K562 (cell line): ENCODE results near the gene THSD8. TPM values are rescaled to one million over a fixed set of nuclear protein-coding genes. Genes with fewer than 3 reads are reported as not detected.

Experiments used
- DLX4 ChIP-seq: fragments of 250-450 bp; sonication (Bioruptor Pico); IDR thresholded peaks from 2 replicates; pipeline ENCODE4 v1.6.1; 2021; ENCODE audit warnings: mild to moderate bottlenecking
- ETV5 ChIP-seq: sonication (generic); formaldehyde crosslinking; IDR thresholded peaks from 2 replicates; pipeline ENCODE4 v1.4.0; 2020; ENCODE audit warnings: low read depth, mild to moderate bottlenecking, missing genetic modification reagents
- HBP1 ChIP-seq: fragments of 450-650 bp; formaldehyde crosslinking; IDR thresholded peaks from 2 replicates; pipeline ENCODE4 v1.4.0; 2022; ENCODE audit warnings: missing genetic modification characterization
- KLF13 ChIP-seq: fragments of 450-650 bp; IDR thresholded peaks from 2 replicates; pipeline ENCODE4 v1.6.1; 2016; ENCODE audit warnings: missing genetic modification characterization, low read depth, mild to moderate bottlenecking, missing compliant biosample characterization, moderate library complexity, borderline replicate concordance
- MTA1 ChIP-seq: fragments of 450-650 bp; IDR thresholded peaks from 2 replicates; pipeline ENCODE4 v1.6.1; 2017; ENCODE audit warnings: borderline replicate concordance
- MYNN ChIP-seq, 2 experiments: sonication (generic); formaldehyde crosslinking in 1 of 2; IDR thresholded peaks; 2 replicates each; pipeline versions ENCODE4 v1.5.0 to v1.6.1; 2016 to 2020; ENCODE audit warnings: antibody characterized with exemption in 1 of 2, missing genetic modification reagents in 1 of 2
- POLR2G ChIP-seq: fragments of 200-400 bp; formaldehyde crosslinking; IDR thresholded peaks from 2 replicates; pipeline ENCODE4 v1.6.1; 2017; ENCODE audit warnings: low read depth, mild to moderate bottlenecking, antibody characterized with exemption, low read length, moderate library complexity
- TEAD4 ChIP-seq, 2 experiments: sonication (generic) in 1 of 2; formaldehyde crosslinking in 1 of 2; IDR thresholded peaks; 2 replicates each; pipeline versions ENCODE4 v1.6.1 to v1.8.0; 2012 to 2022; ENCODE audit warnings: borderline replicate concordance in 1 of 2, inconsistent platforms in 1 of 2, low read length in 1 of 2, mild to moderate bottlenecking in 1 of 2, missing genetic modification reagents in 1 of 2
- THAP7 ChIP-seq: fragments of 250-450 bp; sonication (Bioruptor Pico); IDR thresholded peaks from 2 replicates; pipeline ENCODE4 v1.5.0; 2021
- THRB ChIP-seq: fragments of 450-650 bp; formaldehyde crosslinking; conservative IDR thresholded peaks from 2 replicates; pipeline ENCODE4 v1.4.0; 2022; ENCODE audit warnings: mild to moderate bottlenecking, missing genetic modification characterization
- YY1 ChIP-seq, 3 experiments: IDR thresholded peaks; 2 replicates each; pipeline ENCODE4 v1.6.1; 2011; ENCODE audit warnings: low read length in 2 of 3, mild to moderate bottlenecking in 2 of 3, moderate library complexity in 2 of 3, borderline replicate concordance in 1 of 3, control low read depth in 1 of 3, low read depth in 1 of 3; ENCODE audit not compliant: insufficient read depth in 3 of 3, insufficient replicate concordance in 2 of 3, control insufficient read depth in 1 of 3, insufficient read length in 1 of 3; ENCODE audit errors: extremely low read depth in 1 of 3
- ZBTB17 ChIP-seq: fragments of 450-650 bp; formaldehyde crosslinking; IDR thresholded peaks from 2 replicates; pipeline ENCODE4 v1.4.0; 2020; ENCODE audit warnings: mild to moderate bottlenecking
- ZBTB9 ChIP-seq: fragments of 450-650 bp; formaldehyde crosslinking; IDR thresholded peaks from 2 replicates; pipeline ENCODE4 v1.4.0; 2020; ENCODE audit warnings: mild to moderate bottlenecking, moderate library complexity
- ZNF282 ChIP-seq: sonication (generic); formaldehyde crosslinking; IDR thresholded peaks from 2 replicates; pipeline ENCODE4 v1.8.1; 2023; ENCODE audit warnings: missing genetic modification reagents
- ZNF584 ChIP-seq: fragments of 200-800 bp; sonication (Bioruptor generic); IDR thresholded peaks from 2 replicates; pipeline ENCODE4 v1.6.1; 2016; ENCODE audit warnings: low read depth, mild to moderate bottlenecking, missing genetic modification characterization, missing compliant biosample characterization
- polyA plus RNA-seq, 8 experiments: library from polyadenylated mRNA; depleted of rRNA in 4 of 8; stranded (reverse) in 5 of 8; unstranded in 3 of 8; fragments of >200 nt; fragmentation: Nextera tagmentation in 2 of 8; fragmentation: Illumina TruSeq in 1 of 8; extraction: Ambion mirVana in 2 of 8; extraction: Trizol in 1 of 8; gene quantifications; 2 replicates each; pipeline versions ENCODE4 v1.2.1 to v1.2.3, GENCODE V29; 2011 to 2014; ENCODE audit warnings: inconsistent platforms in 1 of 8, missing spikeins in 1 of 8
- total RNA-seq, 7 experiments: library from RNA; depleted of rRNA in 6 of 7; stranded (reverse); fragments of >200 nt in 6 of 7; fragmentation: Illumina TruSeq in 2 of 7; extraction: Trizol in 2 of 7; gene quantifications; 2 replicates each; pipeline versions ENCODE4 v1.2.1 to v1.2.3, GENCODE V29; 2011 to 2021; ENCODE audit warnings: low replicate concordance in 1 of 7

The THSD8 gene
- total and polyA plus RNA-seq, 9 of the 15 experiments (the other 6 are each of a cell fraction or from before 2014, with no cell fraction given) = 8.4 to 42.4 (median 19.9) TPM; not detected in 2

GRCh38 chr19:12772323-12772722 is 29.5 kb upstream of the THSD8 start (continued):
- no peak for TF ChIP-seq THRB
- TF ChIP-seq POLR2G = no peak
- no peak for TF ChIP-seq TEAD4 (IDR thresholded peaks at IDR 0.05; ENCODE audit: low read length)
- TF ChIP-seq TEAD4 (CRISPR knock-in tag; IDR thresholded peaks at IDR 0.05; ENCODE audit: borderline replicate concordance) = no peak
- TF ChIP-seq ETV5 = no peak
- TF ChIP-seq HBP1 (CRISPR knock-in tag) = no peak
- TF ChIP-seq KLF13 = no peak
- no peak for TF ChIP-seq YY1 (IDR thresholded peaks at IDR 0.05; ENCODE audit: borderline replicate concordance in 1 of 3, control insufficient read depth in 1 of 3, extremely low read depth in 1 of 3, insufficient read depth in 3 of 3, insufficient read length in 1 of 3, insufficient replicate concordance in 2 of 3, low read depth in 1 of 3, low read length in 2 of 3)
- TF ChIP-seq ZBTB9 (CRISPR knock-in tag) = no peak
- TF ChIP-seq MYNN (IDR thresholded peaks at IDR 0.05) = no peak
- TF ChIP-seq MYNN (CRISPR knock-in tag; IDR thresholded peaks at IDR 0.05) = no peak
- TF ChIP-seq ZBTB17 (CRISPR knock-in tag) = no peak
- TF ChIP-seq THAP7 (CRISPR knock-in tag) = no peak
- TF ChIP-seq ZNF584 (CRISPR knock-in tag) = no peak
- TF ChIP-seq MTA1 = no peak
- no peak for TF ChIP-seq DLX4 (CRISPR knock-in tag)
- TF ChIP-seq ZNF282 (CRISPR knock-in tag) = no peak
